Astrocyte (in vitro differentiated cells and primary cell): Measurements from ENCODE around the gene ZBTB46. TPM values are rescaled to one million over a fixed set of nuclear protein-coding genes. Genes with fewer than 3 reads are reported as not detected.

Source experiments
- DNase-seq: peaks from one replicate; pipeline ENCODE4 v3.0.0-alpha.2; 2010; ENCODE audit warnings: low read depth
- FAIRE-seq: peaks from 2 replicates; lab custom pipeline; 2011; peaks lifted over from hg19 to GRCh38; lab: Jason Lieb, UNC
- H2AFZ ChIP-seq: 2 replicates; pipeline ENCODE4 v1.6.0; 2012; ENCODE audit warnings: low read depth, low read length, inconsistent platforms
- H3K27ac ChIP-seq: 2 replicates; pipeline ENCODE4 v1.5.1; 2011; ENCODE audit warnings: low read depth, low read length, inconsistent platforms
- H3K27me3 ChIP-seq: 2 replicates; pipeline ENCODE4 v1.6.0; 2011; ENCODE audit warnings: low read length, inconsistent platforms; ENCODE audit not compliant: insufficient read depth
- H3K36me3 ChIP-seq: 2 replicates; pipeline ENCODE4 v1.5.1; 2011; ENCODE audit warnings: low read length, inconsistent platforms; ENCODE audit not compliant: insufficient read depth
- H3K4me1 ChIP-seq: 2 replicates; pipeline ENCODE4 v1.5.1; 2011; ENCODE audit warnings: low read length, inconsistent platforms; ENCODE audit not compliant: insufficient read depth
- H3K4me2 ChIP-seq: 2 replicates; pipeline ENCODE4 v1.6.0; 2012; ENCODE audit warnings: low read length, inconsistent platforms
- H3K4me3 ChIP-seq: 2 replicates; pipeline ENCODE4 v1.5.1; 2011; ENCODE audit warnings: low read depth, mild to moderate bottlenecking, low read length, inconsistent platforms; ENCODE audit not compliant: insufficient read depth
- H3K79me2 ChIP-seq: 2 replicates; pipeline ENCODE4 v1.6.0; 2012; ENCODE audit warnings: mild to moderate bottlenecking, low read length, inconsistent platforms; ENCODE audit not compliant: insufficient read depth
- H3K9ac ChIP-seq: 2 replicates; pipeline ENCODE4 v1.6.0; 2012; ENCODE audit warnings: mild to moderate bottlenecking, low read length, inconsistent platforms
- H3K9me3 ChIP-seq: 2 replicates; pipeline ENCODE4 v1.5.1; 2012; ENCODE audit warnings: low read depth, mild to moderate bottlenecking, low read length, inconsistent platforms; ENCODE audit not compliant: insufficient read depth
- H4K20me1 ChIP-seq: 2 replicates; pipeline ENCODE4 v1.6.0; 2012; ENCODE audit warnings: low read length, inconsistent platforms; ENCODE audit not compliant: insufficient read depth
- H3K27ac Mint-ChIP-seq: one replicate; pipeline ENCODE4 v1.8.0; 2021; ENCODE audit warnings: mild to moderate bottlenecking, mixed read lengths; ENCODE audit not compliant: unreplicated experiment
- H3K27me3 Mint-ChIP-seq: one replicate; pipeline ENCODE4 v1.8.0; 2021; ENCODE audit warnings: low read depth, mixed read lengths; ENCODE audit not compliant: unreplicated experiment
- H3K36me3 Mint-ChIP-seq: one replicate; pipeline ENCODE4 v1.8.0; 2021; ENCODE audit warnings: low read depth, mixed read lengths; ENCODE audit not compliant: unreplicated experiment
- H3K4me1 Mint-ChIP-seq: one replicate; pipeline ENCODE4 v1.8.0; 2021; ENCODE audit warnings: low read depth, mixed read lengths; ENCODE audit not compliant: unreplicated experiment
- H3K4me3 Mint-ChIP-seq: one replicate; pipeline ENCODE4 v1.8.0; 2021; ENCODE audit warnings: mild to moderate bottlenecking, moderate library complexity, mixed read lengths; ENCODE audit not compliant: unreplicated experiment
- H3K9me3 Mint-ChIP-seq: one replicate; pipeline ENCODE4 v1.8.0; 2021; ENCODE audit warnings: mild to moderate bottlenecking, mixed read lengths; ENCODE audit not compliant: unreplicated experiment
- CTCF ChIP-seq: IDR thresholded peaks from 2 replicates; pipeline ENCODE4 v1.5.1; 2011; ENCODE audit warnings: low read depth, mild to moderate bottlenecking, inconsistent platforms, low read length, moderate library complexity; ENCODE audit not compliant: insufficient read depth
- EZH2 ChIP-seq: IDR thresholded peaks from 2 replicates; pipeline ENCODE4 v1.6.1; 2012; ENCODE audit warnings: mild to moderate bottlenecking, low read length, inconsistent platforms; ENCODE audit not compliant: insufficient read depth
- total RNA-seq: library from RNA; stranded (reverse); gene quantifications from 2 replicates; pipeline ENCODE4 v1.2.1, GENCODE V29; 2021

ZBTB46 gene
- total RNA-seq, 1 donor from 2014 or later: 13.9 TPM

DNA sequence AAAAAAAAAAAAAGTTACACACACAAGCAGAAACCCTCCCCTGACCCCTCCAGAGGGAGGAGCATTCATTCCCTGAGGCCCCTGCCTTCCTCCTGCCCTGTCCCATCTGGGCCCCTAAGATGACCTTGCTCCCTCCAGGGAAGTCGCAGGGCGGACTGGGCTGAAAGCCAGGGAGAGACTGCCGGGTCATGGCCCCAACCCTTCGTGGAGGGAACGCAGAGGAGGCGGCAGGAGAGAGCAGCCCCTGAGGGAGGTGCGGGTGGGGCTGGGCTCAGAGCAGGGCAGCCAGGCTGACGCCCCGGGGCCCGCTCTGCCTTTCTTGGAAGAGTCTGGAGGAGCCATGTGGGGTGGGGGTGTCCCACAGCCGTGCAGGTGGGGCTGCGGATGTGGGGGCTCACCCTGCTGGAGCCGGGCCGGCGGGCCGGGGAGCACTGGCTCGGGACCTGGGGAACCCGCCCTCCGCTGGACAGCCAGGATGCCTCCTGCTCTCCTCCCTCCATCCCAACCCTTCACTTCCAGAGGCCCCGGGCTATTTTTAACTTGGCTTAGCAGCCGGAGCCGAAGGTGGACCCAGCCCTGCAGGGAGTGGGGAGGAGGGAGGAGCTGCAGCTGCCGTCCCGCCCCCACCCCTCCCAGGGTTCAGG is 15.2 kb upstream of the ZBTB46 start:
- no peaks in the 10 kb centered on the region for H3K79me2 ChIP-seq
- no peaks in the 10 kb centered on the region for H3K27me3 ChIP-seq
- H3K9me3 ChIP-seq: no peaks in the 10 kb centered on the region
- FAIRE-seq: no peak
- DNase-seq: no peak
- no peaks in the 10 kb centered on the region for H4K20me1 ChIP-seq
- Mint-ChIP-seq H3K9me3 (no peaks in the 10 kb centered on the region), H3K27ac (no peak overlapping the region), H3K27me3 (peaks cover 13% of the 10 kb centered on the region), H3K4me3 (peak overlapping the region; percentile 67), H3K36me3 (no peaks in the 10 kb centered on the region), H3K4me1 (peaks cover 2% of the 10 kb centered on the region)
- peak overlapping the region; percentile 61 for H3K4me2 ChIP-seq
- peaks cover 20% of the 10 kb centered on the region for H3K4me1 ChIP-seq
- H3K9ac ChIP-seq: peak overlapping the region; percentile 27
- H2AFZ ChIP-seq: peak overlapping the region; percentile 52
- no peak overlapping the region for H3K27ac ChIP-seq
- no peak overlapping the region for H3K4me3 ChIP-seq
- H3K36me3 ChIP-seq: no peaks in the 10 kb centered on the region
- TF ChIP-seq EZH2 (peak; percentile 15), CTCF (no peak)

DNA sequence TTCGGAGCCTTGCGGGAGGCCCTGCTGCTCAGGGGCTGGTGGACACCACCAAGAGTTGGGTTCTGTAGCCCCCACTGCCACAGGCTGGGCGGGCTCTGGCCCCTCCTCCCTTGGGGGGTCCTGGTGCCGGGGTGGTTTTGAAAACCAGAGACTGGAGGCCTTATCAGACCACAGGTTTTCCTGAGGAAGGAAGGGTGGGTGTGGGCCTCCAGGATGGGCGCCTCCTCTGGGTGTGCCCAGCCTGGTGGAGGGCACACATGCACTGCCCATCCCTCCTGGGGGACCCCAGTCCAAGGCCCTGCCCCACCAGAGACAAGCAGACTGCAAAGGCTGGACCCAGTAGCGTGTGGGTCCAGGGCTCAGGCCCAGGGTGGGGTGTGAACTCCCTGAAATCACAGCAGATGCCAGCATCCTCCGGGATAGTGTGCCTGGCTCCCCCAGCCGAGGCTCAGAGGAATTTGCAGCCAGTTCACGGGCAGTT is 13.5 kb upstream of the ZBTB46 start:
- Mint-ChIP-seq H3K4me3 (no peak overlapping the region), H3K4me1 (peaks cover 2% of the 10 kb centered on the region), H3K27ac (no peak overlapping the region), H3K27me3 (peaks cover 13% of the 10 kb centered on the region), H3K9me3 (no peaks in the 10 kb centered on the region), H3K36me3 (no peaks in the 10 kb centered on the region)
- FAIRE-seq (no peak), DNase-seq (no peak)
- Histone ChIP-seq H3K4me3 (no peak overlapping the region), H3K27me3 (no peaks in the 10 kb centered on the region), H2AFZ (no peak overlapping the region), H3K4me2 (no peak overlapping the region), H3K27ac (no peak overlapping the region), H3K79me2 (no peaks in the 10 kb centered on the region), H4K20me1 (no peaks in the 10 kb centered on the region), H3K9ac (no peak overlapping the region), H3K4me1 (peaks cover 20% of the 10 kb centered on the region), H3K9me3 (no peaks in the 10 kb centered on the region), H3K36me3 (no peaks in the 10 kb centered on the region)
- no peak for TF ChIP-seq CTCF
- no peak for TF ChIP-seq EZH2

DNA sequence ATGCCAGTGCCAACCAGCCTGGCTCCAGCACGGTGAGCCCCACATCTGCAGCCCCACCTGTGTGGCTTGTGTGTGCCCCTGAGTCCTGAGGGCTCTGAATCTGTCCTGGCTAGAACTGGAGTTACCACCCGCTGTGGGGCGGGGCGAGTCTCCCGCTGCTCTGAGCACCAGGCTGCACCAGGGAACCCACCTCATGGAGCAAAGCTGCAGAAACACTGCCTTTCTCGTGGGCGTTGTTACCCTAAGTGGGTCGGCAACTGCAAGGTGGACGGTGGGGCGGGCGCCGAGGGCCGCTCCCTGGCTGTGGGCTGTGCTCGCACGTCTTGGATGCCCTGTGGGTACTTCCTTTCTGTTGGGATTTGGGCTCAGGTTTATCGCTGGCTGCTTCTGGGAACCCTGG is 12.7 kb upstream of the ZBTB46 start:
- Mint-ChIP-seq H3K9me3 (no peaks in the 10 kb centered on the region), H3K27me3 (peaks cover 13% of the 10 kb centered on the region), H3K27ac (no peak overlapping the region), H3K36me3 (no peaks in the 10 kb centered on the region), H3K4me1 (peaks cover 2% of the 10 kb centered on the region), H3K4me3 (no peak overlapping the region)
- Histone ChIP-seq H3K4me3 (no peak overlapping the region), H2AFZ (no peak overlapping the region), H3K27ac (no peak overlapping the region), H3K4me1 (peaks cover 20% of the 10 kb centered on the region), H3K4me2 (no peak overlapping the region), H3K27me3 (no peaks in the 10 kb centered on the region), H3K9ac (no peak overlapping the region), H3K36me3 (no peaks in the 10 kb centered on the region), H4K20me1 (no peaks in the 10 kb centered on the region), H3K79me2 (no peaks in the 10 kb centered on the region), H3K9me3 (no peaks in the 10 kb centered on the region)
- FAIRE-seq (no peak), DNase-seq (no peak)
- TF ChIP-seq CTCF: no peak
- TF ChIP-seq EZH2: no peak
